Skeletal muscle tissue (tissue), 4 donors: ENCODE data around the gene SBF1. TPM values are rescaled to one million over a fixed set of nuclear protein-coding genes. Genes with fewer than 3 reads are reported as not detected.

Experiments used
- H3K27ac ChIP-seq: one replicate; pipeline ENCODE4 v1.7.0; 2013; ENCODE audit warnings: mild to moderate bottlenecking, low read depth, low read length, inconsistent platforms
- H3K27me3 ChIP-seq, 3 donors: one replicate each; pipeline ENCODE4 v1.7.0; 2013; ENCODE audit warnings: low read length in 3 of 3; ENCODE audit not compliant: control insufficient read depth in 3 of 3, insufficient read depth in 3 of 3
- H3K36me3 ChIP-seq, 3 donors: one replicate each; pipeline ENCODE4 v1.7.0; 2013; ENCODE audit warnings: low read length in 3 of 3; ENCODE audit not compliant: control insufficient read depth in 3 of 3, insufficient read depth in 3 of 3
- H3K4me1 ChIP-seq, 3 donors: one replicate each; pipeline ENCODE4 v1.7.0; 2013; ENCODE audit warnings: low read length in 3 of 3, mild to moderate bottlenecking in 3 of 3; ENCODE audit not compliant: control insufficient read depth in 3 of 3, insufficient read depth in 3 of 3
- H3K4me3 ChIP-seq, 3 donors: one replicate each; pipeline ENCODE4 v1.7.0; 2013; ENCODE audit warnings: low read length in 3 of 3
- H3K9ac ChIP-seq, 3 donors: one replicate each; pipeline ENCODE4 v1.7.0; 2013; ENCODE audit warnings: low read length in 3 of 3, mild to moderate bottlenecking in 3 of 3, moderate library complexity in 2 of 3, low read depth in 1 of 3
- H3K9me3 ChIP-seq, 3 donors: one replicate each; pipeline ENCODE4 v1.7.0; 2013; ENCODE audit warnings: low read length in 3 of 3; ENCODE audit not compliant: control insufficient read depth in 3 of 3
- total RNA-seq: library from RNA; depleted of rRNA; stranded (reverse); fragments of >200 nt; gene quantifications from one replicate; pipeline ENCODE4 v1.2.3, GENCODE V29; 2014
- donor health status: Osteomylitis.

The SBF1 gene
- total RNA-seq, 1 donor from 2014 or later, result 30.8 TPM

- H3K27ac ChIP-seq, result no peak overlapping the region
- H3K36me3 ChIP-seq, result peaks cover 80 to 90% (median 87%) of the 10 kb centered on the region in 3 donors
- H3K27me3 ChIP-seq, result no peaks in the 10 kb centered on the region
- no peaks in the 10 kb centered on the region for H3K9me3 ChIP-seq
- no peak overlapping the region for H3K9ac ChIP-seq
- no peaks in the 10 kb centered on the region for H3K4me1 ChIP-seq
- H3K4me3 ChIP-seq, result no peak overlapping the region
These were observed 13.9 kb downstream of the SBF1 start for GRCh38 chr22:50460938-50461337.

- Histone ChIP-seq H3K27me3 (no peaks in the 10 kb centered on the region), H3K4me1 (no peaks in the 10 kb centered on the region), H3K4me3 (no peak overlapping the region), H3K9me3 (no peaks in the 10 kb centered on the region), H3K36me3 (peaks cover 81 to 89% (median 81%) of the 10 kb centered on the region in 3 donors), H3K9ac (no peak overlapping the region), H3K27ac (no peak overlapping the region)
These were observed 15.2 kb downstream of the SBF1 start for GRCh38 chr22:50459496-50460140.

- Histone ChIP-seq H3K9ac (no peak overlapping the region), H3K4me3 (no peak overlapping the region), H3K9me3 (no peaks in the 10 kb centered on the region), H3K27ac (no peak overlapping the region), H3K36me3 (peaks cover 80 to 89% (median 81%) of the 10 kb centered on the region in 3 donors), H3K4me1 (no peaks in the 10 kb centered on the region), H3K27me3 (no peaks in the 10 kb centered on the region)
These were observed 15.8 kb downstream of the SBF1 start for GRCh38 chr22:50459016-50459415.

DNA sequence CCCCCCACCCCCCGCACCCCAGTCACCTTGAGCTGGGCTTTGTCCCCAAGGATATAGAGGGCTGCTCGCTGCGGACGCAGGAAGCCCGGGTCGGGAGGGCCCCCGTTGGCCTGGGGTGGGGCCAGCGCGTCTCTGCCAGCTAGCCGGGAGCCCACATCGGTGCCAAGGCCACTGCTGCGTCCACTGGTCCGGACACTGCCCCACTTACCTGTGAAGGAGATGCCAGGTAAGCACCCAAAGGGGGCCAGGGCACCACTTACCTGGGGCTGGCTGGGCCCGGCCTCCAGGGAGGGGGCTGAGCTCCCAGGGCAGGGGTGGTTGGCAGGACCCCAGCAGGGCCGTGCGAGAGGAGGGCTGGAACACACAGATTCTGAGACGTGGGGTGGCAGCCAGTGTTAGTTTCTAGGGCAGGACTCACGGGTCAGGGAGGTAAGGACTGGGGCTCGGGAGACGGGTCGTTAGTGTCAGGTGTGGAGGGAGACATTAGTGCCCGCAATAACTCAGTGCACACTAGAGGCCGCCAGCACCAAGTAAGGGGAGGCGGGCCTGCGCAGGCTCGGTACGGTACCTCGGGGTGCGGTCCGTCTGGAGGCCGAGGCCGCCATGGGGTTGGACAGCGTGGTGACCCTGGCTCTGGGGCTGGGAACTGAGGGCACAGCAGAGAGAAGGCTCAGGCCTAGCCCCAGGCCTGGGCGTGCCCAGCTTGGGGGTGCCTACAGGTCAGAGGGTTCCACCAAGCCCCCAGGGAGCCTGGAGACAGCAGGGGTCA, 18.2 kb downstream of the SBF1 start:
- no peaks in the 10 kb centered on the region for H3K27me3 ChIP-seq
- H3K4me1 ChIP-seq, result no peaks in the 10 kb centered on the region
- H3K4me3 ChIP-seq, result no peak overlapping the region
- no peak overlapping the region for H3K27ac ChIP-seq
- peaks cover 65 to 73% (median 71%) of the 10 kb centered on the region in 3 donors for H3K36me3 ChIP-seq
- H3K9me3 ChIP-seq, result no peaks in the 10 kb centered on the region
- no peak overlapping the region for H3K9ac ChIP-seq

GRCh38 chr22:50456026-50456425, 18.8 kb downstream of the SBF1 start:
- no peak overlapping the region for H3K27ac ChIP-seq
- no peak overlapping the region for H3K4me3 ChIP-seq
- H3K36me3 ChIP-seq, result peaks cover 59 to 67% (median 65%) of the 10 kb centered on the region in 3 donors
- H3K9me3 ChIP-seq, result no peaks in the 10 kb centered on the region
- no peaks in the 10 kb centered on the region for H3K27me3 ChIP-seq
- H3K4me1 ChIP-seq, result no peaks in the 10 kb centered on the region
- no peak overlapping the region for H3K9ac ChIP-seq

DNA sequence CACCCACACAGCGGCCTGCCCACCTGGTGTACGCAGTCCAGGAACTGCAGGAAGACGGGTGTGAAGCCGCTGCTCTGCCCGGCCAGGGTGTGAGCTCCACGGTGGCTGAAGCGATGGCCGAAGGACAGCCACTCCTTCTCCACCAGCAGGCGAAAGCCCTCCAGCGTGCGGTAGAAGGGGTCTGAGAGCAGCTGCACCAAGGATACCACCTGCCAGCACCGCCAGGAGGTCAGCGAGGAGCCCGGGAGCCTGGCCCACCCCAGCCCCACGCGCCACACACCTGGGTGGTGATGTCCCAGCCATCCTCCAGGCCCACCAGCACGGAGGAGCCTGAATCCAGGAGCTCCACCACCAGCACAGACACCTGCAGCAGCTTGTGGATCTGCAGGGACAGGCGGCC, 19.6 kb downstream of the SBF1 start:
- Histone ChIP-seq H3K4me1 (no peaks in the 10 kb centered on the region), H3K9me3 (no peaks in the 10 kb centered on the region), H3K27me3 (no peaks in the 10 kb centered on the region), H3K36me3 (peaks cover 54 to 62% (median 57%) of the 10 kb centered on the region in 3 donors), H3K4me3 (no peak overlapping the region), H3K27ac (no peak overlapping the region), H3K9ac (no peak overlapping the region)

- H3K4me1 ChIP-seq, result no peaks in the 10 kb centered on the region
- H3K27me3 ChIP-seq, result no peaks in the 10 kb centered on the region
- H3K36me3 ChIP-seq, result peaks cover 54 to 60% (median 56%) of the 10 kb centered on the region in 3 donors
- no peak overlapping the region for H3K9ac ChIP-seq
- no peaks in the 10 kb centered on the region for H3K9me3 ChIP-seq
- H3K4me3 ChIP-seq, result no peak overlapping the region
- no peak overlapping the region for H3K27ac ChIP-seq
These were observed 20.2 kb downstream of the SBF1 start for GRCh38 chr22:50454556-50455075.

GRCh38 chr22:50452649-50453048, 22.2 kb downstream of the SBF1 start:
- H3K9me3 ChIP-seq, result no peaks in the 10 kb centered on the region
- H3K27me3 ChIP-seq, result no peaks in the 10 kb centered on the region
- no peak overlapping the region for H3K4me3 ChIP-seq
- peaks cover 51 to 54% (median 52%) of the 10 kb centered on the region in 3 donors for H3K36me3 ChIP-seq
- H3K27ac ChIP-seq, result no peak overlapping the region
- H3K9ac ChIP-seq, result no peak overlapping the region
- H3K4me1 ChIP-seq, result no peaks in the 10 kb centered on the region

DNA sequence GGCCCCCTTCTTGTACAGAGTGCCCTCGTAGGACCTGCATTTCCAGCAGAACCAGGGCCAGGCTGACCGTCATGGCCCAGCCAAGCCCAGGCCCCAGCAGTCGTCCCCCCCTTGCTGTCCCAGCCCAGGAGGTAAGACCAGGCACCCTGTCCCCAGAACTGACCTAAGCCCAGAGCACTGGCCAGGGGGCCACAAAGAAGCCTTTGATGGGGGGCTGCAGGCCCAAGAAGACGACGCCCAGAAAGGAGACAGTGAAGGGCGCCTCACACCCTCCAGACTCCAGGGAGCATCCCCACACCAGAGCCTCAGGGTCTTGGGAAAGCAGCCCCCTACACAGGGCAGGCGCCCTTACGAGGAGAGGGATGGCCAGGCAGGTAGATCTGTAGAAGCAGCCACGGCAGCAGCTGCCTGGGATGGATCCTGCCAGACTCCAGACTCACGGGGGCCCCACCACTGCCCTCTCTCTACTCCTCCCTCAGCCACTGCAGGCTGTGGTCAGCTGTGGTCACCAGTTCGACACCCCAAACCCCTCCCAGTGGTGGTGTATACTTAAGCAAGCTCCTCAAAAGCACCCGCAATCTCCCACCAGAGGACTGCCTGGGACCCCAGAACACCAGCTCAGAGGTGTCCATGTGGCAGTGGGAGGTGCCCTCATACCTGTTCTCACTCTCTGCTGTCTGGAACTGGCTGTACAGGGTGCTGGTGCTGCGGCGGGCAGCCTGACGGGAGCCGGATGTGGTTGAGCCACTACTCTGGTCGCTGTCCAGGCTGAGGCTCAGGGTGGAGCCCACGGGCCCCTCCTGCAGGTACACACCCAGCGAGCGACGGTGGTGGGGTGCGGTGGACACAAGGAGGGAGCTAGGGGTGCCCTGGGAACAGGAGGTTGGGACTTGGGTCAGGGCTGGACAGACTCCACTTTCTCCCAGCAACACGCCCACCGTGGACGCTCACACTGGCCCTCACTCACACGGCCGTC, 27.0 kb downstream of the SBF1 start:
- Histone ChIP-seq H3K27ac (no peak overlapping the region), H3K27me3 (no peaks in the 10 kb centered on the region), H3K4me1 (no peaks in the 10 kb centered on the region), H3K4me3 (no peak overlapping the region), H3K36me3 (peaks cover 32 to 33% (median 32%) of the 10 kb centered on the region in 3 donors), H3K9me3 (no peaks in the 10 kb centered on the region), H3K9ac (peak overlapping the region in 1 of 3 donors; percentile 20)
